HG02970 (cell line): ENCODE measurements around the gene MYO15B.

Source experiments
- ATAC-seq: cut with Tn5 transposase; IDR thresholded peaks from one replicate; pipeline ENCODE4 v1.9.1; 2021; ENCODE audit warnings: mild to moderate bottlenecking, moderate library complexity, moderate number of reproducible peaks; ENCODE audit not compliant: unreplicated experiment, low FRiP score

MYO15B gene

GRCh38 chr17:75621489-75621888 is 33.9 kb downstream of the MYO15B start:
- no peak for ATAC-seq

- ATAC-seq: no peak
Observed at GRCh38 chr17:75622076-75622475, 34.5 kb downstream of the MYO15B start.

- ATAC-seq: no peak
Observed at GRCh38 chr17:75622771-75623273, 35.2 kb downstream of the MYO15B start.

- ATAC-seq: no peak
Observed at GRCh38 chr17:75623386-75623785, 35.8 kb downstream of the MYO15B start.

- no peak for ATAC-seq
Observed at GRCh38 chr17:75624021-75624420, 36.4 kb downstream of the MYO15B start.

- no peak for ATAC-seq
Observed at GRCh38 chr17:75624714-75625345, 37.2 kb downstream of the MYO15B start.

- no peak for ATAC-seq
Observed at GRCh38 chr17:75625813-75626486, 38.4 kb downstream of the MYO15B start.

GRCh38 chr17:75626496-75627038 is 39.0 kb downstream of the MYO15B start:
- no peak for ATAC-seq

GRCh38 chr17:75627094-75627493 is 39.5 kb downstream of the MYO15B start:
- no peak for ATAC-seq

GRCh38 chr17:75628425-75628824 is 40.8 kb downstream of the MYO15B start:
- ATAC-seq: no peak

GRCh38 chr17:75629157-75629556 is 41.6 kb downstream of the MYO15B start:
- ATAC-seq: no peak

GRCh38 chr17:75630071-75630917 is 42.7 kb downstream of the MYO15B start:
- no peak for ATAC-seq

GRCh38 chr17:75631353-75631752 is 43.8 kb downstream of the MYO15B start:
- ATAC-seq: no peak

GRCh38 chr17:75632428-75632827 is 44.8 kb downstream of the MYO15B start:
- ATAC-seq: no peak

- ATAC-seq: no peak
Observed at GRCh38 chr17:75632863-75633485, 45.4 kb downstream of the MYO15B start, which contains the start of gene SMIM5. Gene SMIM5 (plus strand): TSS chr17:75633434. CDS start chr17:75640202, 6,768 bp downstream.

- ATAC-seq: no peak
Observed at GRCh38 chr17:75633486-75634375, 46.1 kb downstream of the MYO15B start.

- ATAC-seq: no peak
Observed at GRCh38 chr17:75634376-75634740, 46.8 kb downstream of the MYO15B start.

GRCh38 chr17:75634754-75635609 is 47.4 kb downstream of the MYO15B start:
- ATAC-seq: no peak
